Measurements from ENCODE around the gene ABCA4. TPM values are rescaled to one million over a fixed set of nuclear protein-coding genes. Genes with fewer than 3 reads are reported as not detected.

ABCA4 gene
- total RNA-seq, 2 experiments from 2014 or later, result not detected

DNA sequence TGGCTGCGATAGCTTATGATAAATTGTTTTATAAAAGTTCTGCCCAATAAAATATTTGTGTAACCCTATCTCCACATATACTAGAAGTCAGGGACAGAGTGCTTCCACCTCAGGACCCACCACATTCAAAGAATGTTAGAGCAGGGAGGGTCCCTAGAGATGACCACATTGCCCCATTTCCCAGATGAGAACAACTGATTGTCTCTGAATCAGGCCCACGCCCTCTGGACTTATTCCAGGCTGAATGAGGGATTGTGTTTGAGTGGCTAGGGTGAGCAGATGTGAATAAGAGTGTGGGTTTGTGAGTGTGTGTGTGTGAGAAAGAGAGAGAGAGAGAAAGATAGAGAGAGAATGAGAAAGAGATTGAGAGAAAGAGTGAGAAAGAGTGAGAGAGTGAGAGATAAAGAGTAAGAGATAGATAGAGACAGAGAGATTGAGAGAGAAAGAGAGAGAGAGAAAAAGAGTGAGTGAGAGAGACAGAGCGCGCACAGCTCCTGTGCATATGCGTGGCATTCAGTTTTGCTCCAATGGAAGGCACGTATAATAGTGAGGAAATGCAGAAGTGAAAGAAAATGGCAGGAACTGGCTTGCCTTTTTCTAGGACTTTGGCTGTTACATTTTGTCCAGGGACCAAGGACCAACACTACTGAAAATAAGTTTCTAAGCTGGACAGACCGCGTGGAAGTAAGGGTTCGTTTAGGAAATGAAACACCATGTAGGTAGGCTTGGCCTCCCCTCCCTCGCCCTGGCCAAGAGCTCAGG, 94.1 kb downstream of the ABCA4 start:
- no peak for ATAC-seq
- no peak for DNase-seq
- H3K4me3 Mint-ChIP-seq, result no peak overlapping the region
- no peak overlapping the region for H3K27ac Mint-ChIP-seq
- no peaks in the 10 kb centered on the region for H3K36me3 Mint-ChIP-seq
- H3K27me3 Mint-ChIP-seq, result peaks cover 11% of the 10 kb centered on the region
- no peaks in the 10 kb centered on the region for H3K4me1 Mint-ChIP-seq
- CTCF ChIA-PET, result interaction anchor here (0.9 to 3.9 kb wide), 4 partner anchors 10 to 305 kb away, joined by 3 to 62 read pairs (median 8); no protein-coding TSS in a partner anchor
- H3K9me3 Mint-ChIP-seq (ENCODE audit: low read depth), result no peaks in the 10 kb centered on the region

DNA sequence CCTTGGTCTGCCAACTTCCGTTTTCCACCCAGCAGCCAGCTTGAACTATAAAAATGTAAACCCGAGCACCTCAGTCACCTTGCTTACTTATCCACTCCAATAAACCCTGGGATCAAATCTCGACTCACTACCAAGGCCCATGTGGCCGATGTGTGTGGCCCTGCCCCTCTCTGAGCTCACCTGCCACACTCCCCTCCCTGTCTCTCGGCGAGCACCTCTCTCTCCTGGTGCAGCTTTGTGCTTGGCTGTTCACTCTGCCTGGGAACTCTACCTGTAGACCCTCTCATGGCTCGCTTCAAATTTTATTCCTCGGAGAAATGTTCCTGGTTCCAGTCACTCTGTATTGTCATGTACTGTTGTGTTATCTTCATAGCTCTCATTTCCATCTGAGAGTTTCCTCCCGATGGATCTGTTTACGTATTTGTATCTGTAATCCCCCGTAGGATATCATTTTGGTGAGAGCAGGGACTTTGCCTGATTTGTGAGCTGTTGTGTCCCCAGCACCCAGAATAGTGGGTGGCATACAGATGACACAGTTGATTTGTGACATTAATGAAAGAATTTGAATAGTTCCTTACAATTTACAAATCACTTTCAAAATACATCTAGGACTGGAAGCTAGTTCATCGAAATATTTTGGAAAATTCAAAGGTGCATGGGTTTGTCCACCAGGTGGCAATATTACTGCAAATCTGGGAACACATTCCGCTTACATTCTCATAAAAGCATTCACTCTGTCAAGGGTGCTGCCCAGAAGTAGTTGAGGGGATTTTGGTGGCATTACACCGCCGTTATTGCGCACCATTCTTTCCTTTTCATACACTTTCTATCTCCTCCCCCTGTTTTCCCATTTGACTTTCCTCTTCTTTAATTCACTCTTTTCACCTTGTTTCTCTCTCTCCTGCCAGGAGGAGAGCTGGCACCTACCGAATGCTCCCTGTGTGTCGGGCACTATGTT, 95.3 kb downstream of the ABCA4 start:
- Mint-ChIP-seq H3K27ac (no peak overlapping the region), H3K36me3 (no peaks in the 10 kb centered on the region), H3K4me3 (no peak overlapping the region), H3K9me3 (ENCODE audit: low read depth) (no peaks in the 10 kb centered on the region), H3K27me3 (peaks cover 8% of the 10 kb centered on the region), H3K4me1 (no peaks in the 10 kb centered on the region)
- CTCF ChIA-PET, result interaction anchor here (0.7 to 3.9 kb wide), 9 partner anchors 9 to 392 kb away, joined by 3 to 62 read pairs (median 3); no protein-coding TSS in a partner anchor
- DNase-seq, result no peak
- ATAC-seq, result no peak

- no peak overlapping the region for H3K27ac Mint-ChIP-seq
- CTCF ChIA-PET, result interaction anchor here (3.9 kb wide), 1 partner anchor 14 kb away, joined by 62 read pairs; no protein-coding TSS in a partner anchor
- H3K36me3 Mint-ChIP-seq, result no peaks in the 10 kb centered on the region
These were observed 96.7 kb downstream of the ABCA4 start for GRCh38 chr1:94024104-94024792.

DNA sequence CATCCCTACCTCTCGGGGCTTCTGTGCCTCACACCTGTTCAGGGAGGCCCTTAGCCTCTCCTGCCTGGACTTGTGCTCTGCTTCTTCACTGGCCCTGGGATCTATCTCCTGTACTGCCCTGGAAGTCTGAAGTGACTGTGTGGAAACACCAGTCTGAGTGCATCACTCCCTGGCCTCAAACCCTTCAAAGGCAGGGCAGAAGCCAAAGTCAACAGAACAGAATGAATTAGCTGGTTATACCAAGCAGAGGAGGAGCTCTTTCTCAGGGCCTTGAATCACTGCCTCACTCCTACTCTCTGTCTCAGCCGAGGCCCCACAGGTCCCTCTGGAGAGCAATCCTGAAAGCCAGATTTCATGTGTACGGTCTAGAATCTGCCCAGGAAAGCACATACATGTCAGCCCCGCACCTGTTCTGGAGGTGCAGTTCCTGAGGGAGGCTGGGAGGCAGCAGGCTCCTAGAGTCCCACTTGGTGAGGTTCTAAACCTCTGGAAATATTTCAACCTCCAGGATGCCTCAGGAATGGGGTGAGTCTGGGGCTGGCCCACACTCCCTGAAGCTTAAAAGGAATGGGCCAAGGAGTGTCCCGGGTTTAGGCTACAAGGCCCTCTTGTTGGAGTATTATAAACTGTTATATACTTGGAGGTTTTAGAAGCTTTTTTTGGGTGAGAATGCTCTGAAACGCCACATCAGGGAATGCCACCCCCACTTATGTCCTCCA, 98.3 kb downstream of the ABCA4 start:
- no peak for ATAC-seq
- no peaks in the 10 kb centered on the region for H3K36me3 Mint-ChIP-seq
- CTCF ChIA-PET, result interaction anchor here (0.7 to 3.2 kb wide), 3 partner anchors 11 to 17 kb away, joined by 3 to 12 read pairs (median 5); no protein-coding TSS in a partner anchor
- H3K4me1 Mint-ChIP-seq, result peaks cover 9% of the 10 kb centered on the region
- H3K27me3 Mint-ChIP-seq, result peaks cover 8% of the 10 kb centered on the region
- H3K9me3 Mint-ChIP-seq (ENCODE audit: low read depth), result no peaks in the 10 kb centered on the region
- DNase-seq, result no peak
- H3K4me3 Mint-ChIP-seq, result no peak overlapping the region
- no peak overlapping the region for H3K27ac Mint-ChIP-seq

More at GRCh38 chr1:94024104-94024792, 96.7 kb downstream of the ABCA4 start:
- Mint-ChIP-seq H3K4me3 (no peak overlapping the region), H3K9me3 (ENCODE audit: low read depth) (no peaks in the 10 kb centered on the region), H3K4me1 (no peaks in the 10 kb centered on the region), H3K27me3 (peaks cover 8% of the 10 kb centered on the region)
- DNase-seq (no peak), ATAC-seq (no peak)

- Mint-ChIP-seq H3K4me3 (no peak overlapping the region), H3K36me3 (no peaks in the 10 kb centered on the region), H3K27me3 (peaks cover 5% of the 10 kb centered on the region), H3K9me3 (ENCODE audit: low read depth) (no peaks in the 10 kb centered on the region), H3K27ac (no peak overlapping the region), H3K4me1 (peaks cover 25% of the 10 kb centered on the region)
- CTCF ChIA-PET, result interaction anchor here (3.2 to 3.4 kb wide), 2 partner anchors 13 to 19 kb away, joined by 12 to 14 read pairs; no protein-coding TSS in a partner anchor
- DNase-seq (no peak), ATAC-seq (no peak)
These were observed 100.0 kb downstream of the ABCA4 start for GRCh38 chr1:94020764-94021579.

- no peaks in the 10 kb centered on the region for H3K9me3 Mint-ChIP-seq (ENCODE audit: low read depth)
- DNase-seq (no peak), ATAC-seq (no peak)
- no peak overlapping the region for H3K4me3 Mint-ChIP-seq
- H3K36me3 Mint-ChIP-seq, result no peaks in the 10 kb centered on the region
- CTCF ChIA-PET, result interaction anchor here (3.4 kb wide), 1 partner anchor 20 kb away, joined by 14 read pairs; no protein-coding TSS in a partner anchor
- H3K27me3 Mint-ChIP-seq, result peaks cover under 1% of the 10 kb centered on the region
- H3K4me1 Mint-ChIP-seq, result peaks cover 26% of the 10 kb centered on the region
- no peak overlapping the region for H3K27ac Mint-ChIP-seq
These were observed 101.6 kb downstream of the ABCA4 start for GRCh38 chr1:94019327-94019726.

GRCh38 chr1:94017155-94017829, 103.7 kb downstream of the ABCA4 start:
- ATAC-seq, result peak; percentile 99
- CTCF ChIA-PET, result interaction anchor here (1.1 to 4.0 kb wide), 5 partner anchors 9 to 173 kb away, joined by 3 to 18 read pairs (median 6); no protein-coding TSS in a partner anchor
- peak; percentile 81 for DNase-seq
- Mint-ChIP-seq H3K27ac (peak overlapping the region; percentile 89), H3K4me1 (peaks cover 26% of the 10 kb centered on the region), H3K27me3 (peaks cover 9% of the 10 kb centered on the region), H3K9me3 (ENCODE audit: low read depth) (no peaks in the 10 kb centered on the region), H3K36me3 (no peaks in the 10 kb centered on the region), H3K4me3 (peak overlapping the region; percentile 2)

GRCh38 chr1:94015489-94015817, 105.5 kb downstream of the ABCA4 start:
- no peaks in the 10 kb centered on the region for H3K36me3 Mint-ChIP-seq
- CTCF ChIA-PET, result interaction anchor here (4.0 kb wide), 1 partner anchor 24 kb away, joined by 18 read pairs; no protein-coding TSS in a partner anchor
- peaks cover 11% of the 10 kb centered on the region for H3K27me3 Mint-ChIP-seq
- ATAC-seq (no peak), DNase-seq (no peak)
- no peak overlapping the region for H3K27ac Mint-ChIP-seq
- peaks cover 26% of the 10 kb centered on the region for H3K4me1 Mint-ChIP-seq
- no peaks in the 10 kb centered on the region for H3K9me3 Mint-ChIP-seq (ENCODE audit: low read depth)
- no peak overlapping the region for H3K4me3 Mint-ChIP-seq

GRCh38 chr1:94014635-94015488, 106.1 kb downstream of the ABCA4 start:
- Mint-ChIP-seq H3K4me3 (no peak overlapping the region), H3K27ac (no peak overlapping the region), H3K27me3 (peaks cover 11% of the 10 kb centered on the region), H3K36me3 (no peaks in the 10 kb centered on the region), H3K9me3 (ENCODE audit: low read depth) (no peaks in the 10 kb centered on the region), H3K4me1 (peaks cover 26% of the 10 kb centered on the region)
- CTCF ChIA-PET, result interaction anchor here (1.0 to 4.0 kb wide), 2 partner anchors 11 to 25 kb away, joined by 3 to 18 read pairs; no protein-coding TSS in a partner anchor
- ATAC-seq, result no peak
- no peak for DNase-seq

DNA sequence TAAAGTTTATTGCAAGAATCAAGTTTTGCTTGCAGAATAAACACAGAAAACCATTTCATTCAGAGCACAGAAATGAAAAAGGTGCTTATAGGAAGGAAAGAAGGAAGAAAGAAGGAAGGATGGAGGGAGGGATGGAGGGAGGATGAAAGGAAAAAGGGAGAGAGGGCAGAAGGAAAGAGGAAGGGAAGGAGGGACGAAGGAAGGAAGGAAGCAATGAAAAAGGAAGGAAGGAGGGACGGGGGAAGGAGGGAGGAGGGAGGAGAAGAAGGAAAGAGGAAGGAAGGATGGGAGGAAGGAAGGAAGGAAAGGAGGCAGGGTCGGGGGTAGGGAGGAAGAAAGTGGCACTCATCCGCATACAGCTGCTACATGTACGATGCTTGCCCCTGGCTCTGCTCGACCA, 106.9 kb downstream of the ABCA4 start:
- Mint-ChIP-seq H3K4me1 (peaks cover 26% of the 10 kb centered on the region), H3K27ac (no peak overlapping the region), H3K4me3 (no peak overlapping the region), H3K9me3 (ENCODE audit: low read depth) (no peaks in the 10 kb centered on the region), H3K27me3 (peaks cover 11% of the 10 kb centered on the region), H3K36me3 (no peaks in the 10 kb centered on the region)
- CTCF ChIA-PET, result interaction anchor here (1.0 kb wide), 1 partner anchor 12 kb away, joined by 3 read pairs; no protein-coding TSS in a partner anchor
- ATAC-seq (no peak), DNase-seq (no peak)

Data from activated CD8-positive, alpha-beta memory T cell treated with anti-CD3 and anti-CD28 coated beads, Interleukin-2, amount 10 ng/mL, durations not matched to agents 7 days and 5 days (primary cell).